Measurements from ENCODE around the gene CAST.

- TF ChIP-seq CTCF (IDR thresholded peaks at IDR 0.05): no peak
- peak in 1 of 3 donors; percentile 25 for TF ChIP-seq POLR2AphosphoS5 (IDR thresholded peaks at IDR 0.05)
These were observed 56.5 kb downstream of the CAST start for GRCh38 chr5:96718635-96719077.

Data from suprapubic skin (tissue), 3 donors.